Right lobe of liver (tissue), 4 donors: ENCODE data around the gene ALOX12.

Source experiments
- CTCF ChIP-seq, 4 donors: fragments of 200-600 bp in 3 of 4; fragments of 450-650 bp in 1 of 4; IDR thresholded peaks; one replicate each; pipeline versions ENCODE4 v1.5.1 to v1.8.0; 2016 to 2022; ENCODE audit warnings: antibody characterized with exemption in 4 of 4, mild to moderate bottlenecking in 2 of 4
- POLR2A ChIP-seq: fragments of 450-650 bp; IDR thresholded peaks from one replicate; pipeline ENCODE4 v1.6.1; 2017; ENCODE audit warnings: antibody characterized with exemption, mild to moderate bottlenecking
- donor health status: DM: no; HTN: no; CAD: no.
- donor health status: DM: no; HTN: no; CAD: no.
- donor health status: DM: no; HTN: yes; CAD: no.

- TF ChIP-seq CTCF (IDR thresholded peaks at IDR 0.05) = no peak
- no peak for TF ChIP-seq POLR2A
Observed at GRCh38 chr17:6994666-6995256, 1.1 kb upstream of the ALOX12 start.
